Vagina (tissue), 2 donors: ENCODE results near the gene MAPK11. TPM values are rescaled to one million over a fixed set of nuclear protein-coding genes. Genes with fewer than 3 reads are reported as not detected.

Source experiments
- DNase-seq, 2 donors: peaks; one replicate each; pipeline ENCODE4 v3.0.0-alpha.2; 2017; ENCODE audit errors: extremely low spot score in 2 of 2
- H3K27ac ChIP-seq: fragments of 200-600 bp; sonication (generic); one replicate; pipeline ENCODE4 v1.5.1; 2019
- H3K27me3 ChIP-seq: fragments of 200-600 bp; sonication (generic); one replicate; pipeline ENCODE4 v1.5.1; 2019
- H3K36me3 ChIP-seq, 2 donors: fragments of 200-600 bp; sonication (generic); one replicate each; pipeline ENCODE4 v1.5.1; 2017 to 2019
- H3K4me1 ChIP-seq: fragments of 200-600 bp; sonication (generic); one replicate; pipeline ENCODE4 v1.5.1; 2019
- H3K4me3 ChIP-seq, 2 donors: fragments of 200-600 bp; sonication (generic); 1 replicate in 1 of 2; 2 replicates in 1 of 2; pipeline ENCODE4 v1.5.1; 2016 to 2019
- H3K9me3 ChIP-seq: fragments of 200-600 bp; sonication (generic); one replicate; pipeline ENCODE4 v1.5.1; 2019
- POLR2A ChIP-seq, 2 donors: fragments of 450-650 bp; IDR thresholded peaks; one replicate each; pipeline ENCODE4 v1.6.1; 2017; ENCODE audit warnings: antibody characterized with exemption in 2 of 2, mild to moderate bottlenecking in 2 of 2, moderate library complexity in 2 of 2
- POLR2AphosphoS5 ChIP-seq, 2 donors: sonication (generic); formaldehyde crosslinking; IDR thresholded peaks; one replicate each; pipeline ENCODE4 v1.9.0; 2017; ENCODE audit warnings: antibody characterized with exemption in 2 of 2, mild to moderate bottlenecking in 2 of 2, low read depth in 1 of 2; ENCODE audit not compliant: insufficient read depth in 1 of 2
- intact Hi-C: fragments of 100-400 bp; cut with DNase I; formaldehyde crosslinking; loops from one replicate; pipeline ENCODE4 v1.15.1; 2023
- total RNA-seq: library from RNA; depleted of rRNA; stranded (reverse); fragments of >200 nt; gene quantifications from one replicate; pipeline ENCODE4 v1.2.3, GENCODE V29; 2016
- TF ChIP-seq, protein P1 (sequence below), 3 experiments: fragments of 450-650 bp in 2 of 3; fragments of 200-600 bp in 1 of 3; sonication (generic) in 1 of 3; IDR thresholded peaks; one replicate each; pipeline ENCODE4 v1.5.1; 2017 to 2019; ENCODE audit warnings: antibody characterized with exemption in 3 of 3, mild to moderate bottlenecking in 2 of 3, moderate library complexity in 2 of 3

MAPK11 gene
- total RNA-seq, 1 donor from 2014 or later = 7.4 TPM

- Histone ChIP-seq H3K27ac (no peak overlapping the region), H3K9me3 (no peaks in the 10 kb centered on the region), H3K27me3 (no peaks in the 10 kb centered on the region), H3K4me3 (no peak overlapping the region), H3K4me1 (peaks cover 16% of the 10 kb centered on the region), H3K36me3 (peaks cover 4 to 77% of the 10 kb centered on the region in 2 donors)
- TF ChIP-seq, protein P1, sequence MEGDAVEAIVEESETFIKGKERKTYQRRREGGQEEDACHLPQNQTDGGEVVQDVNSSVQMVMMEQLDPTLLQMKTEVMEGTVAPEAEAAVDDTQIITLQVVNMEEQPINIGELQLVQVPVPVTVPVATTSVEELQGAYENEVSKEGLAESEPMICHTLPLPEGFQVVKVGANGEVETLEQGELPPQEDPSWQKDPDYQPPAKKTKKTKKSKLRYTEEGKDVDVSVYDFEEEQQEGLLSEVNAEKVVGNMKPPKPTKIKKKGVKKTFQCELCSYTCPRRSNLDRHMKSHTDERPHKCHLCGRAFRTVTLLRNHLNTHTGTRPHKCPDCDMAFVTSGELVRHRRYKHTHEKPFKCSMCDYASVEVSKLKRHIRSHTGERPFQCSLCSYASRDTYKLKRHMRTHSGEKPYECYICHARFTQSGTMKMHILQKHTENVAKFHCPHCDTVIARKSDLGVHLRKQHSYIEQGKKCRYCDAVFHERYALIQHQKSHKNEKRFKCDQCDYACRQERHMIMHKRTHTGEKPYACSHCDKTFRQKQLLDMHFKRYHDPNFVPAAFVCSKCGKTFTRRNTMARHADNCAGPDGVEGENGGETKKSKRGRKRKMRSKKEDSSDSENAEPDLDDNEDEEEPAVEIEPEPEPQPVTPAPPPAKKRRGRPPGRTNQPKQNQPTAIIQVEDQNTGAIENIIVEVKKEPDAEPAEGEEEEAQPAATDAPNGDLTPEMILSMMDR (IDR thresholded peaks at IDR 0.05) = no peak
- TF ChIP-seq POLR2AphosphoS5 (IDR thresholded peaks at IDR 0.05; ENCODE audit: insufficient read depth in 1 of 2, low read depth in 1 of 2) (no peak), POLR2A (IDR thresholded peaks at IDR 0.05) (no peak)
- no peak for DNase-seq
- intact Hi-C loops = no loop called here
Measured at GRCh38 chr22:50286701-50287318, 16.6 kb upstream of the MAPK11 start.

DNA sequence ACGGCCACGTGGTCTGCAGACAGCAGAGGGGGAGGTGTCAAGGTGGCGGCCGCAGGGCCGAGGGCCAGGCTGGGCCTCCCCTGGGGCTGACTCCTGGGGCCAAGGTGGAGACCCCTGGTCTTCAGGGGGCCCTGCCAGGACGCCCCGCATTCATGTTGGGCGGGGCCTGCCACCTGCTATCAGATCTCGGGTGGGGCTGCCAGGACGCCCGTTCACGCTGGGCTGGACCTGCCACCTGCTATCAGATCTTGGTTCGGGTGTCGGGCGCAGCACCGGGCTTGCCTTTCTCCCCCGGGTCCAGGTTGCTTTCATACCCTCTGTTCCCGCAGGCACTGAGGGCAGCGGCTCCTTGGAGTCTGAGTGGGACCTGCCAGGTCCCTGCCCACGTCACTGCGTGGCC is 16.1 kb upstream of the MAPK11 start:
- H3K4me3 ChIP-seq = no peak overlapping the region
- H3K27me3 ChIP-seq = no peaks in the 10 kb centered on the region
- TF ChIP-seq POLR2AphosphoS5 (IDR thresholded peaks at IDR 0.05; ENCODE audit: insufficient read depth in 1 of 2, low read depth in 1 of 2) = no peak
- no peaks in the 10 kb centered on the region for H3K9me3 ChIP-seq
- no peak for DNase-seq
- peaks cover 12% of the 10 kb centered on the region for H3K4me1 ChIP-seq
- H3K27ac ChIP-seq = no peak overlapping the region
- peaks cover 4 to 82% of the 10 kb centered on the region in 2 donors for H3K36me3 ChIP-seq
- intact Hi-C loops = no loop called here

DNA sequence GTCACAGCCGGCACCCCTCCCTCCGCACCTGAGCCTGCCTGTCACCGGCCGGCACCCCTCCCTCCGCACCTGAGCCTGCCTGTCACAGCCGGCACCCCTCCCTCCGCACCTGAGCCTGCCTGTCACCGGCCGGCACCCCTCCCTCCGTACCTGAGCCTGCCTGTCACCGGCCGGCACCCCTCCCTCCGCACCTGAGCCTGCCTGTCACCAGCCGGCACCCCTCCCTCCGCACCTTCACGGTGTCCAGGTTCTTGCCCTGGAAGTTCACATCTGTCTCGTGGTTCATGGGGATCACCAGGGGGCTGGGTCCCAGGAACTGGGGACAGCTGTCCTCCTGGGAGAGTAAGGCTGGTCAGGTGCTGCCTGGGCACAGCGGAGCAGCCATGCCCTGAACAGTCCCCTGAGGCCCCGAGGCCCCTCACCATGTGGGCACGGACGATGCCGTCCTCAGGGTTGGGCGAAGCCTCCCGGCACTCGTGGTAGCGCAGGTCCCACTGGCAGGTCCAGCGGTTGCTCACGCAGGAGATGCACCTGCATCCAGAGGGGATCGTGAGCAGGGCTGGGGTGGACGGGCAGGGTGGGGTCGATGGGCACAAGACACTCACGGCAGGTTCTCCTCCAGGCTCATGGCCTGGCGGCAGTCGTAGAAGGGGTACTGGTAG is 15.5 kb upstream of the MAPK11 start:
- Histone ChIP-seq H3K9me3 (no peaks in the 10 kb centered on the region), H3K4me3 (no peak overlapping the region), H3K27ac (no peak overlapping the region), H3K4me1 (peaks cover 12% of the 10 kb centered on the region), H3K27me3 (no peaks in the 10 kb centered on the region), H3K36me3 (peaks cover 4 to 88% of the 10 kb centered on the region in 2 donors)
- TF ChIP-seq POLR2A (IDR thresholded peaks at IDR 0.05) = no peak
- DNase-seq = no peak
- intact Hi-C loops = no loop called here

DNA sequence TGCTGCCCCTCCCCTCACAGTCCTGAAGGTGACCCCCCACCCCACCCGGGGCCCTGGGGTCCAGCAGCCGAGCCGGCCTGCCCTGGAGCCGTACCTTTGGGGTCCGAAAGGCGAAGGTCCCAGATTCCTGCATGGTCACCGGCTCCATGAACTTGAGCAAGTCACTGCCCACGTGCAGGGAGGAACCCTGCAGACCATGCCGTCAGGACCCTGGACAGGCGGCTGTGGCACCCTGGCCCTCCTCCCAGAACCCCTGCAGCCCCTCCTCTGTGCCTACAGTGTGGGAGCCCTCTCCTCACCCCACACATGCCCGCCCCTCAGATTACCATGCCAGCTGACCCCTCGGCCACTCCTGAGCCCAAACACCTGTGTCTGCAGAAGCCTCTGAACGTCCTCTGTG is 14.3 kb upstream of the MAPK11 start:
- peak overlapping the region; percentile 18 for H3K27ac ChIP-seq
- TF ChIP-seq, protein P1 (IDR thresholded peaks at IDR 0.05) = no peak
- TF ChIP-seq POLR2A (IDR thresholded peaks at IDR 0.05) (no peak), POLR2AphosphoS5 (IDR thresholded peaks at IDR 0.05; ENCODE audit: insufficient read depth in 1 of 2, low read depth in 1 of 2) (no peak)
- DNase-seq = no peak
- intact Hi-C loops = loop anchor here (5.0 kb wide), 1 partner anchor 58 kb away; the partner anchor contains the start of gene PPP6R2
- peaks cover 4 to 90% of the 10 kb centered on the region in 2 donors for H3K36me3 ChIP-seq
- H3K9me3 ChIP-seq = no peaks in the 10 kb centered on the region
- H3K4me3 ChIP-seq = no peak overlapping the region
- no peaks in the 10 kb centered on the region for H3K27me3 ChIP-seq
- peaks cover 12% of the 10 kb centered on the region for H3K4me1 ChIP-seq

GRCh38 chr22:50283821-50284220 is 13.6 kb upstream of the MAPK11 start:
- Histone ChIP-seq H3K4me3 (no peak overlapping the region), H3K4me1 (peaks cover 12% of the 10 kb centered on the region), H3K27me3 (no peaks in the 10 kb centered on the region), H3K27ac (no peak overlapping the region), H3K36me3 (peaks cover 4 to 90% of the 10 kb centered on the region in 2 donors), H3K9me3 (no peaks in the 10 kb centered on the region)
- TF ChIP-seq POLR2A (IDR thresholded peaks at IDR 0.05) (no peak), POLR2AphosphoS5 (IDR thresholded peaks at IDR 0.05; ENCODE audit: insufficient read depth in 1 of 2, low read depth in 1 of 2) (no peak)
- TF ChIP-seq, protein P1 (IDR thresholded peaks at IDR 0.05) = no peak
- DNase-seq = no peak
- intact Hi-C loops = loop anchor here (5.0 kb wide), 1 partner anchor 58 kb away; the partner anchor contains the start of gene PPP6R2
